Neural progenitor cell (in vitro differentiated cells): ENCODE results near the gene RPL27. TPM values are rescaled to one million over a fixed set of nuclear protein-coding genes. Genes with fewer than 3 reads are reported as not detected.

Source experiments
- DNase-seq: peaks from one replicate; pipeline ENCODE4 v3.0.0-alpha.2; 2016; ENCODE audit warnings: low spot score
- H2AFZ ChIP-seq: fragments of 200-600 bp; sonication (generic); replicated peaks from 2 replicates; pipeline ENCODE4 v1.6.1; 2016; ENCODE audit warnings: antibody characterized with exemption
- H3F3A ChIP-seq: fragments of 200-600 bp; sonication (generic); 2 replicates; pipeline ENCODE4 v1.6.1; 2016; ENCODE audit warnings: antibody characterized with exemption, low read depth
- H3K27ac ChIP-seq: fragments of 200-600 bp; sonication (generic); 2 replicates; pipeline ENCODE4 v1.5.1; 2016; ENCODE audit warnings: mild to moderate bottlenecking
- H3K27me3 ChIP-seq: fragments of 200-600 bp; sonication (generic); 2 replicates; pipeline ENCODE4 v1.6.1; 2016; ENCODE audit warnings: mild to moderate bottlenecking, moderate library complexity
- H3K36me3 ChIP-seq: fragments of 200-600 bp; sonication (generic); 2 replicates; pipeline ENCODE4 v1.5.1; 2016
- H3K4me1 ChIP-seq: fragments of 200-600 bp; sonication (generic); 2 replicates; pipeline ENCODE4 v1.6.1; 2016; ENCODE audit warnings: mixed run types
- H3K4me2 ChIP-seq: fragments of 200-600 bp; sonication (generic); 2 replicates; pipeline ENCODE4 v1.6.1; 2016
- H3K4me3 ChIP-seq: fragments of 200-600 bp; sonication (generic); 2 replicates; pipeline ENCODE4 v1.5.1; 2016
- H3K79me2 ChIP-seq: fragments of 200-600 bp; sonication (generic); 2 replicates; pipeline ENCODE4 v1.6.1; 2016; ENCODE audit warnings: low read depth
- H3K9ac ChIP-seq: fragments of 200-600 bp; sonication (generic); 2 replicates; pipeline ENCODE4 v1.6.1; 2016
- H3K9me3 ChIP-seq: fragments of 200-600 bp; sonication (generic); 2 replicates; pipeline ENCODE4 v1.5.1; 2016; ENCODE audit warnings: low read depth
- H4K20me1 ChIP-seq: fragments of 200-600 bp; sonication (generic); 2 replicates; pipeline ENCODE4 v1.6.1; 2016; ENCODE audit warnings: low read depth
- H3K27ac Mint-ChIP-seq: 3 replicates; pipeline ENCODE4 v1.8.0; 2021; ENCODE audit warnings: mixed read lengths
- H3K27me3 Mint-ChIP-seq: 2 replicates; pipeline ENCODE4 v1.8.0; 2022; ENCODE audit warnings: low read depth, mild to moderate bottlenecking, inconsistent platforms, moderate library complexity, mixed read lengths; ENCODE audit not compliant: insufficient read depth
- H3K36me3 Mint-ChIP-seq: 3 replicates; pipeline ENCODE4 v1.8.0; 2021; ENCODE audit warnings: mixed read lengths
- H3K4me1 Mint-ChIP-seq: 3 replicates; pipeline ENCODE4 v1.8.0; 2021; ENCODE audit warnings: mixed read lengths
- H3K4me3 Mint-ChIP-seq: 3 replicates; pipeline ENCODE4 v1.8.0; 2021; ENCODE audit warnings: mild to moderate bottlenecking, moderate library complexity, mixed read lengths
- H3K9me3 Mint-ChIP-seq: 3 replicates; pipeline ENCODE4 v1.8.0; 2020; ENCODE audit warnings: mixed read lengths
- CTCF ChIP-seq: fragments of 200-600 bp; sonication (generic); IDR thresholded peaks from 2 replicates; pipeline ENCODE4 v1.5.1; 2017; ENCODE audit warnings: antibody characterized with exemption, mild to moderate bottlenecking
- EZH2 ChIP-seq: fragments of 200-600 bp; sonication (generic); IDR thresholded peaks from 2 replicates; pipeline ENCODE4 v1.6.1; 2017; ENCODE audit warnings: antibody characterized with exemption, mild to moderate bottlenecking, moderate library complexity
- EZH2phosphoT487 ChIP-seq: fragments of 200-600 bp; sonication (generic); IDR thresholded peaks from 2 replicates; pipeline ENCODE4 v1.6.1; 2017; ENCODE audit warnings: antibody characterized with exemption
- total RNA-seq: library from RNA; depleted of rRNA; stranded (reverse); fragments of >200 nt; gene quantifications from 2 replicates; pipeline ENCODE4 v1.2.3, GENCODE V29; 2015; ENCODE audit warnings: low replicate concordance

Gene RPL27
- total RNA-seq, 1 donor from 2014 or later = 1,934 TPM

- Mint-ChIP-seq H3K27ac (no peak overlapping the region), H3K4me1 (peaks cover 46% of the 10 kb centered on the region), H3K4me3 (peak overlapping the region; percentile 95), H3K27me3 (peaks cover 10% of the 10 kb centered on the region), H3K9me3 (peaks cover 2% of the 10 kb centered on the region), H3K36me3 (peaks cover 6% of the 10 kb centered on the region)
- Histone ChIP-seq H3K79me2 (peaks cover 49% of the 10 kb centered on the region), H3K9me3 (no peaks in the 10 kb centered on the region), H3K4me3 (peak overlapping the region; percentile 75), H3K9ac (peak overlapping the region; percentile 47), H3K4me2 (peak overlapping the region; percentile 94), H3K27me3 (no peaks in the 10 kb centered on the region), H3K36me3 (no peaks in the 10 kb centered on the region), H3K4me1 (peaks cover 12% of the 10 kb centered on the region), H3K27ac (no peak overlapping the region), H2AFZ (peak overlapping the region; percentile 89), H4K20me1 (peaks cover 28% of the 10 kb centered on the region), H3F3A (peaks cover 33% of the 10 kb centered on the region)
- peak; percentile 64 for DNase-seq
- TF ChIP-seq EZH2 = no peak
- no peak for TF ChIP-seq EZH2phosphoT487
- no peak for TF ChIP-seq CTCF
These were observed 22.8 kb downstream of the RPL27 start for GRCh38 chr17:43020789-43021740.

GRCh38 chr17:43021741-43022512, 23.7 kb downstream of the RPL27 start, which contains the start of gene VAT1:
TSS of gene VAT1 (minus strand) at chr17:43022385. CDS start at chr17:43022322, 63 bp downstream.
- Histone ChIP-seq H3K36me3 (no peaks in the 10 kb centered on the region), H3K9me3 (no peaks in the 10 kb centered on the region), H3K9ac (peak within 1 kb of the TSS; percentile 47), H3K4me2 (peak within 1 kb of the TSS; percentile 94), H2AFZ (peak within 1 kb of the TSS; percentile 89), H3K27ac (peak within 1 kb of the TSS; percentile 5), H3K4me3 (peak within 1 kb of the TSS; percentile 75), H3K79me2 (peaks cover 57% of the 10 kb centered on the region), H3K4me1 (peaks cover 20% of the 10 kb centered on the region), H3K27me3 (no peaks in the 10 kb centered on the region), H3F3A (peaks cover 41% of the 10 kb centered on the region), H4K20me1 (peaks cover 28% of the 10 kb centered on the region)
- Mint-ChIP-seq H3K27me3 (peaks cover 10% of the 10 kb centered on the region), H3K36me3 (peaks cover 6% of the 10 kb centered on the region), H3K9me3 (peaks cover 2% of the 10 kb centered on the region), H3K4me3 (peak within 1 kb of the TSS; percentile 95), H3K27ac (no peak within 1 kb of the TSS), H3K4me1 (peaks cover 42% of the 10 kb centered on the region)
- peak; percentile 92 for DNase-seq
- TF ChIP-seq EZH2phosphoT487 = no peak
- peak; percentile 33 for TF ChIP-seq EZH2

GRCh38 chr17:43024407-43025289, 26.4 kb downstream of the RPL27 start, which contains the start of gene RND2:
TSS of gene RND2 (plus strand) at chr17:43025231. CDS start at chr17:43025348, 117 bp downstream.
- H3K9me3 Mint-ChIP-seq = peaks cover 2% of the 10 kb centered on the region

More at GRCh38 chr17:43024407-43025289, 26.4 kb downstream of the RPL27 start, which contains the start of gene RND2:
- H3K27ac ChIP-seq = peak within 1 kb of the TSS; percentile 91
- H3K4me3 Mint-ChIP-seq = peak within 1 kb of the TSS; percentile 95
- peaks cover 38% of the 10 kb centered on the region for H3K4me1 Mint-ChIP-seq
- peak within 1 kb of the TSS; percentile 57 for H3K9ac ChIP-seq
- H3K27ac Mint-ChIP-seq = peak within 1 kb of the TSS; percentile 98
- H4K20me1 ChIP-seq = peaks cover 7% of the 10 kb centered on the region
- H3K27me3 Mint-ChIP-seq = peaks cover 10% of the 10 kb centered on the region
- peaks cover 41% of the 10 kb centered on the region for H3F3A ChIP-seq
- peak within 1 kb of the TSS; percentile 93 for H3K4me3 ChIP-seq
- peaks cover 36% of the 10 kb centered on the region for H3K79me2 ChIP-seq
- peaks cover 15% of the 10 kb centered on the region for H3K36me3 Mint-ChIP-seq
- peaks cover 19% of the 10 kb centered on the region for H3K4me1 ChIP-seq
- peak within 1 kb of the TSS; percentile 90 for H3K4me2 ChIP-seq
- H3K9me3 ChIP-seq = no peaks in the 10 kb centered on the region
- H2AFZ ChIP-seq = peak within 1 kb of the TSS; percentile 66
- H3K27me3 ChIP-seq = no peaks in the 10 kb centered on the region
- no peaks in the 10 kb centered on the region for H3K36me3 ChIP-seq
- peak; percentile 97 for DNase-seq
- TF ChIP-seq CTCF = peak; percentile 83
- no peak for TF ChIP-seq EZH2phosphoT487
